ENCODE measurements around the gene RNF207. TPM values are rescaled to one million over a fixed set of nuclear protein-coding genes. Genes with fewer than 3 reads are reported as not detected.

The RNF207 gene
- total and polyA plus RNA-seq, 2 of the 13 experiments (the other 11 are each of a cell fraction or from before 2014, with no cell fraction given): 9.8 to 15.9 TPM

DNA sequence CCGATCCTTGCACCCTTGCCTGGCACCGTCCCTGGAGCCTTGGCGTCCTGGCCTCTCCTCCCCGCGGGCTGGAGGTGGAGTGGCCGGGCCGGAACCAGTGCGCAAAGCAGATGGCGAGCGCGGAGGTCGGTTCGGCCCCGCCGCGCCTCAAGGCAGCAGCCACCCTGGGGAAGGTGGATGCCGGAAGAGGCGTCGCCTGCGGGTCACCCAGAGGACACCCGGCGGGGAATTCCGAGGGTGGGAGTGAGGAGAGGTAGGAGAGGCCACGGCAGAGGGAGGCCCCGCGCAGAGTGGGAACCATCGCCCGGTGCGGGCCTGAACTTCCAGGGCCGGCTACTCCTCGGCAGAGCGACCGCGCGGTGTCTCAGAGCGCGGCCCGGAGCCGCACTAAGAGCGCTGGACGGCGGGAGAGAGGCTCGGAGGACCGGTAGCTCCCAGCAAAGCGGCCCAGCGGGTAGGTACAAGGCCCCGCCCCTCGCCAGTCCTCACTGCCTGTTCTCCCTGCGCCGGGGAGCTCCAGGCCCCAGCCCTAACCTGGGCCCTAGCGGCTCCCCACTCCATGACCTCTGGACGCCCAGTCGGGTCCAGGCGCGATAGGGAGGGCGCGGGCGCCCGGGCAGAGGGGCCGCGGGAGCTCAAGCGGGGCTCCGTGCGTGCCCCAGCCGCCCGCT, at the start of gene RNF207 (continued):
- TF ChIP-seq ATF2 (CRISPR knock-in tag; IDR thresholded peaks at IDR 0.05): no peak; the same call in 1 of the 2 replicates
- no peak for TF ChIP-seq JUND (CRISPR knock-in tag; IDR thresholded peaks at IDR 0.05)
- peak; percentile 84 for TF ChIP-seq KDM2A (CRISPR knock-in tag; IDR thresholded peaks at IDR 0.05; ENCODE audit: borderline replicate concordance, low read depth)
- TF ChIP-seq ZNF326 (CRISPR knock-in tag; IDR thresholded peaks at IDR 0.05; ENCODE audit: borderline replicate concordance): no peak
- no peak for TF ChIP-seq SCMH1 (CRISPR knock-in tag; IDR thresholded peaks at IDR 0.05; ENCODE audit: borderline replicate concordance)
- TF ChIP-seq, protein P1, sequence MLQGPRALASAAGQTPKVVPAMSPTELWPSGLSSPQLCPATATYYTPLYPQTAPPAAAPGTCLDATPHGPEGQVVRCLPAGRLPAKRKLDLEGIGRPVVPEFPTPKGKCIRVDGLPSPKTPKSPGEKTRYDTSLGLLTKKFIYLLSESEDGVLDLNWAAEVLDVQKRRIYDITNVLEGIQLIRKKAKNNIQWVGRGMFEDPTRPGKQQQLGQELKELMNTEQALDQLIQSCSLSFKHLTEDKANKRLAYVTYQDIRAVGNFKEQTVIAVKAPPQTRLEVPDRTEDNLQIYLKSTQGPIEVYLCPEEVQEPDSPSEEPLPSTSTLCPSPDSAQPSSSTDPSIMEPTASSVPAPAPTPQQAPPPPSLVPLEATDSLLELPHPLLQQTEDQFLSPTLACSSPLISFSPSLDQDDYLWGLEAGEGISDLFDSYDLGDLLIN (CRISPR knock-in tag; IDR thresholded peaks at IDR 0.05; ENCODE audit: borderline replicate concordance): peak; percentile 47; the same call in 1 of the 2 replicates
- TF ChIP-seq SNRNP70 (IDR thresholded peaks at IDR 0.05; ENCODE audit: low read depth, low read length): no peak
- no peak for TF ChIP-seq CBX1 (IDR thresholded peaks at IDR 0.05; ENCODE audit: low read depth)
- TF ChIP-seq ATF4 (CRISPR knock-in tag; IDR thresholded peaks at IDR 0.05): no peak
- TF ChIP-seq PITX1 (CRISPR knock-in tag; IDR thresholded peaks at IDR 0.05): peak; percentile 69
- TF ChIP-seq ZNF552 (CRISPR knock-in tag; IDR thresholded peaks at IDR 0.05; ENCODE audit: borderline replicate concordance): no peak; the same call in 1 of the 2 replicates
- peak; percentile 18; the same call in 1 of the 2 replicates for TF ChIP-seq ZBTB38 (CRISPR knock-in tag; IDR thresholded peaks at IDR 0.05)
- TF ChIP-seq REL (CRISPR knock-in tag; conservative IDR thresholded peaks at IDR 0.05): no peak
- TF ChIP-seq ZNF251 (CRISPR knock-in tag; IDR thresholded peaks at IDR 0.05): no peak
- no peak for TF ChIP-seq NPAS2 (CRISPR knock-in tag; IDR thresholded peaks at IDR 0.05; ENCODE audit: borderline replicate concordance)
- TF ChIP-seq NR2F1 (CRISPR knock-in tag; IDR thresholded peaks at IDR 0.05): 0 out of 4 replicates have a peak, but pooled peaks of 1 of the 2 experiments have one; percentile 16
- peak; percentile 31; the same call in 1 of the 2 replicates for TF ChIP-seq POGZ (CRISPR knock-in tag; IDR thresholded peaks at IDR 0.05)
- no peak for TF ChIP-seq NBN (conservative IDR thresholded peaks at IDR 0.05)
- no peak for TF ChIP-seq ZNF484 (CRISPR knock-in tag; IDR thresholded peaks at IDR 0.05; ENCODE audit: borderline replicate concordance, low read depth)
- TF ChIP-seq ZNF546 (CRISPR knock-in tag; conservative IDR thresholded peaks at IDR 0.05): 0 out of 2 replicates have a peak, but pooled peaks have one; percentile 31
- no peak for TF ChIP-seq FOXA3 (CRISPR knock-in tag; IDR thresholded peaks at IDR 0.05)
- TF ChIP-seq MIER2 (CRISPR knock-in tag; IDR thresholded peaks at IDR 0.05): no peak
- TF ChIP-seq RNF2 (conservative IDR thresholded peaks at IDR 0.05; ENCODE audit: low read depth): no peak
- TF ChIP-seq YEATS2 (CRISPR knock-in tag; IDR thresholded peaks at IDR 0.05; ENCODE audit: borderline replicate concordance): no peak
- no peak for TF ChIP-seq PLRG1 (conservative IDR thresholded peaks at IDR 0.05)
